ENCODE measurements around the gene PLGRKT. TPM values are rescaled to one million over a fixed set of nuclear protein-coding genes. Genes with fewer than 3 reads are reported as not detected.

Gene PLGRKT
- total and polyA plus RNA-seq, 2 experiments from 2014 or later: 13.1 to 31.5 TPM

GRCh38 chr9:5486988-5487387, 49.3 kb upstream of the PLGRKT start (continued):
- TF ChIP-seq REST (IDR thresholded peaks at IDR 0.05; ENCODE audit: unreplicated experiment): no peak

- H3K27me3 ChIP-seq (ENCODE audit: insufficient read depth): no peaks in the 10 kb centered on the region
- peaks cover 10% of the 10 kb centered on the region for H3K4me1 ChIP-seq (ENCODE audit: insufficient read depth)
- H3F3A ChIP-seq (replicated peaks; ENCODE audit: low read depth): no peaks in the 10 kb centered on the region
- DNase-seq (ENCODE audit: low spot score): no peak
- H3K4me3 Mint-ChIP-seq: no peak overlapping the region
- no peak overlapping the region for H3K4me2 ChIP-seq
- peaks cover 2% of the 10 kb centered on the region for H3K27me3 Mint-ChIP-seq (ENCODE audit: insufficient read depth, low read depth, poor library complexity)
- ATAC-seq: no peak
- H3K4me3 ChIP-seq: no peak overlapping the region
- no peaks in the 10 kb centered on the region for H3K36me3 ChIP-seq (ENCODE audit: insufficient read depth)
- no peaks in the 10 kb centered on the region for H3K79me2 ChIP-seq (replicated peaks; ENCODE audit: insufficient read depth)
- peaks cover 25% of the 10 kb centered on the region; the same call in 2 of the 3 replicates for H3K4me1 Mint-ChIP-seq
- no peaks in the 10 kb centered on the region for H4K20me1 ChIP-seq (replicated peaks; ENCODE audit: insufficient read depth)
- peak overlapping the region; percentile 63; the same call in 1 of the 2 replicates for H2AFZ ChIP-seq
- TF ChIP-seq NANOG (IDR thresholded peaks at IDR 0.05; ENCODE audit: borderline replicate concordance) (no peak), POLR2AphosphoS5 (IDR thresholded peaks at IDR 0.05; ENCODE audit: low read depth) (no peak), ZNF114 (CRISPR knock-in tag; IDR thresholded peaks at IDR 0.05) (no peak)
- H3K9me3 Mint-ChIP-seq: no peaks in the 10 kb centered on the region; the same call in 1 of the 3 replicates
- H3K36me3 Mint-ChIP-seq (ENCODE audit: low read depth): no peaks in the 10 kb centered on the region
- no peak overlapping the region for H3K27ac Mint-ChIP-seq
- no peak overlapping the region for H3K27ac ChIP-seq (ENCODE audit: low read depth)
- peaks cover 7% of the 10 kb centered on the region; the same call in 1 of the 2 replicates for H3K9me2 ChIP-seq (ENCODE audit: insufficient read depth)
Measured at GRCh38 chr9:5485378-5486085, 47.8 kb upstream of the PLGRKT start.

GRCh38 chr9:5483306-5483705, 45.6 kb upstream of the PLGRKT start:
- H3F3A ChIP-seq (replicated peaks; ENCODE audit: low read depth): no peaks in the 10 kb centered on the region
- peaks cover 11% of the 10 kb centered on the region; the same call in 2 of the 3 replicates for H3K4me1 Mint-ChIP-seq
- TF ChIP-seq REST (IDR thresholded peaks at IDR 0.05; ENCODE audit: unreplicated experiment): no peak
- no peak for DNase-seq (ENCODE audit: low spot score)
- H4K20me1 ChIP-seq (replicated peaks; ENCODE audit: insufficient read depth): no peaks in the 10 kb centered on the region
- 0 out of 2 replicates have a peak, but pooled peaks cover 3% of the 10 kb centered on the region for H3K9me2 ChIP-seq (ENCODE audit: insufficient read depth)
- peaks cover 4% of the 10 kb centered on the region; the same call in 1 of the 2 replicates for H3K4me1 ChIP-seq (ENCODE audit: insufficient read depth)
- no peak overlapping the region for H2AFZ ChIP-seq
- H3K4me3 ChIP-seq: no peak overlapping the region
- peaks cover 4% of the 10 kb centered on the region for H3K9me3 Mint-ChIP-seq
- H3K4me3 Mint-ChIP-seq: no peak overlapping the region
- no peak overlapping the region for H3K4me2 ChIP-seq
- no peaks in the 10 kb centered on the region for H3K36me3 ChIP-seq (ENCODE audit: insufficient read depth)
- H3K27me3 Mint-ChIP-seq (ENCODE audit: insufficient read depth, low read depth, poor library complexity): peaks cover 2% of the 10 kb centered on the region
- H3K27ac Mint-ChIP-seq: no peak overlapping the region
- no peaks in the 10 kb centered on the region for H3K27me3 ChIP-seq (ENCODE audit: insufficient read depth)
- ATAC-seq: no peak
- no peaks in the 10 kb centered on the region for H3K79me2 ChIP-seq (replicated peaks; ENCODE audit: insufficient read depth)
- H3K27ac ChIP-seq (ENCODE audit: low read depth): no peak overlapping the region
- no peaks in the 10 kb centered on the region for H3K36me3 Mint-ChIP-seq (ENCODE audit: low read depth)
